Upper lobe of left lung (tissue), 4 donors: ENCODE measurements around the gene AGAP1.

ENCODE experiments used
- CTCF ChIP-seq, 6 experiments: fragments of 450-650 bp in 4 of 6; fragments of 200-600 bp in 2 of 6; sonication (generic) in 2 of 6; IDR thresholded peaks; one replicate each; pipeline ENCODE4 v1.5.1; 2016 to 2019; ENCODE audit warnings: antibody characterized with exemption in 6 of 6
- EP300 ChIP-seq, 4 donors: sonication (generic); formaldehyde crosslinking; IDR thresholded peaks; one replicate each; pipeline ENCODE4 v1.5.1; 2017; ENCODE audit warnings: antibody characterized with exemption in 4 of 4, control low read depth in 2 of 4
- POLR2A ChIP-seq, 4 donors: fragments of 450-650 bp; IDR thresholded peaks; one replicate each; pipeline ENCODE4 v1.5.1; 2016 to 2017; ENCODE audit warnings: antibody characterized with exemption in 4 of 4, mild to moderate bottlenecking in 2 of 4

GRCh38 chr2:235460548-235461047 is 33.2 kb upstream of the AGAP1 start:
- no peak for TF ChIP-seq CTCF (IDR thresholded peaks at IDR 0.05)
- no peak for TF ChIP-seq POLR2A (IDR thresholded peaks at IDR 0.05)
- no peak for TF ChIP-seq EP300 (IDR thresholded peaks at IDR 0.05)
